GM06990 (cell line): ENCODE measurements around the gene SIGMAR1.

ENCODE experiments used
- DNase-seq: peaks from one replicate; pipeline ENCODE4 v3.0.0-alpha.2; 2011; ENCODE audit not compliant: insufficient read length; ENCODE audit errors: extremely low read depth
- H3K27me3 ChIP-seq: replicated peaks from 2 replicates; pipeline ENCODE4 v1.6.0; 2011; ENCODE audit warnings: low read length; ENCODE audit not compliant: control insufficient read depth, insufficient read depth
- H3K36me3 ChIP-seq: 2 replicates; pipeline ENCODE4 v1.5.1; 2011; ENCODE audit warnings: low read length; ENCODE audit not compliant: control insufficient read depth, insufficient read depth
- H3K4me3 ChIP-seq: replicated peaks from 2 replicates; pipeline ENCODE4 v1.5.1; 2011; ENCODE audit warnings: low read depth, mild to moderate bottlenecking, control low read depth, low read length
- TF ChIP-seq, protein P1 (sequence below): IDR thresholded peaks from 2 replicates; pipeline ENCODE4 v1.5.1; 2011; ENCODE audit warnings: low read length, control low read depth, mild to moderate bottlenecking, inconsistent platforms; ENCODE audit not compliant: insufficient read depth, poor library complexity, severe bottlenecking

SIGMAR1 gene

DNA sequence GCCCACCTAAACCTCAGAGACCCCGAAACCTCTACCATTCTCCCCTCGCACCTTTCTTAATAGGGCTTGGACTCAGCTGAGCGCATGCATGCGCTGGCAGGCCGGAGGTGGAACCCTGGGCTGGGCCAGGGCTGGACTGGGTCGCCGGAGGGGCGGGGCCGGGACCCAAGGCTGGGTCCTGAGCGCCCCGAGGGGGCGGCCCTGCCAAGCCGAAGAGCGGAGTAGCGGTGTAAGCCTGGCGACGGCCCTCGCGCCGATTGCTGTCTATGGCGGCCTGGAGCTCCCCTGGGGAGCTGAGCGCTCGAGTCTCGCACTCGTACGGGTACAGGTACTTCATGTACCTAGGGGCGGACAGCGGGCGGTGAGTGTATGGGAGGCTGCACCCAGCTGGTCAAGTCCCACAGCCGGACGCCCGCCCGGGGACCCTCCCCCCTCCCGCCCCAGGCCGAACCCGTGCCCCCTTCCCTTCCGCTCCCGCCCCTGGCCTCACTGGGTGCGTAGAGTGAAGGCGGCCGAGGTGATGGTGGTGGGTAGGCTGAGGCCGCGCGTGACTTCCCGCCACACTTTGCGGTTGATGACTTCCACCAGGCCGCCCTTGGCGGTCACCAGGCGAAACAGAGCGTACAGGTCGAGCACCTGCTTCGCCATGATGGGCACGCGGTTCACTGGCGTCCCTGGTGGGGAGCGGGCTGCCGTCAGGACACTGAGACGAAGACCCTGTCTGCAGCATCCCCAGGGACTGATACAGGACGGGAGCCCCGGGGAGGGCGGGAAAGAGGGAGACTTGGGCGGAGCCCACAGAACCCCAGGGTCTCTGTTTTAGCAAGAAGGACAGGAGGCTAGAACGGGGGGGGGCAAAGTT lies 14.0 kb downstream of the SIGMAR1 start:
- no peak overlapping the region for H3K4me3 ChIP-seq
- TF ChIP-seq, protein P1, sequence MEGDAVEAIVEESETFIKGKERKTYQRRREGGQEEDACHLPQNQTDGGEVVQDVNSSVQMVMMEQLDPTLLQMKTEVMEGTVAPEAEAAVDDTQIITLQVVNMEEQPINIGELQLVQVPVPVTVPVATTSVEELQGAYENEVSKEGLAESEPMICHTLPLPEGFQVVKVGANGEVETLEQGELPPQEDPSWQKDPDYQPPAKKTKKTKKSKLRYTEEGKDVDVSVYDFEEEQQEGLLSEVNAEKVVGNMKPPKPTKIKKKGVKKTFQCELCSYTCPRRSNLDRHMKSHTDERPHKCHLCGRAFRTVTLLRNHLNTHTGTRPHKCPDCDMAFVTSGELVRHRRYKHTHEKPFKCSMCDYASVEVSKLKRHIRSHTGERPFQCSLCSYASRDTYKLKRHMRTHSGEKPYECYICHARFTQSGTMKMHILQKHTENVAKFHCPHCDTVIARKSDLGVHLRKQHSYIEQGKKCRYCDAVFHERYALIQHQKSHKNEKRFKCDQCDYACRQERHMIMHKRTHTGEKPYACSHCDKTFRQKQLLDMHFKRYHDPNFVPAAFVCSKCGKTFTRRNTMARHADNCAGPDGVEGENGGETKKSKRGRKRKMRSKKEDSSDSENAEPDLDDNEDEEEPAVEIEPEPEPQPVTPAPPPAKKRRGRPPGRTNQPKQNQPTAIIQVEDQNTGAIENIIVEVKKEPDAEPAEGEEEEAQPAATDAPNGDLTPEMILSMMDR = no peak
- DNase-seq = no peak
- H3K36me3 ChIP-seq = no peaks in the 10 kb centered on the region
- H3K27me3 ChIP-seq = peaks cover 3% of the 10 kb centered on the region

DNA sequence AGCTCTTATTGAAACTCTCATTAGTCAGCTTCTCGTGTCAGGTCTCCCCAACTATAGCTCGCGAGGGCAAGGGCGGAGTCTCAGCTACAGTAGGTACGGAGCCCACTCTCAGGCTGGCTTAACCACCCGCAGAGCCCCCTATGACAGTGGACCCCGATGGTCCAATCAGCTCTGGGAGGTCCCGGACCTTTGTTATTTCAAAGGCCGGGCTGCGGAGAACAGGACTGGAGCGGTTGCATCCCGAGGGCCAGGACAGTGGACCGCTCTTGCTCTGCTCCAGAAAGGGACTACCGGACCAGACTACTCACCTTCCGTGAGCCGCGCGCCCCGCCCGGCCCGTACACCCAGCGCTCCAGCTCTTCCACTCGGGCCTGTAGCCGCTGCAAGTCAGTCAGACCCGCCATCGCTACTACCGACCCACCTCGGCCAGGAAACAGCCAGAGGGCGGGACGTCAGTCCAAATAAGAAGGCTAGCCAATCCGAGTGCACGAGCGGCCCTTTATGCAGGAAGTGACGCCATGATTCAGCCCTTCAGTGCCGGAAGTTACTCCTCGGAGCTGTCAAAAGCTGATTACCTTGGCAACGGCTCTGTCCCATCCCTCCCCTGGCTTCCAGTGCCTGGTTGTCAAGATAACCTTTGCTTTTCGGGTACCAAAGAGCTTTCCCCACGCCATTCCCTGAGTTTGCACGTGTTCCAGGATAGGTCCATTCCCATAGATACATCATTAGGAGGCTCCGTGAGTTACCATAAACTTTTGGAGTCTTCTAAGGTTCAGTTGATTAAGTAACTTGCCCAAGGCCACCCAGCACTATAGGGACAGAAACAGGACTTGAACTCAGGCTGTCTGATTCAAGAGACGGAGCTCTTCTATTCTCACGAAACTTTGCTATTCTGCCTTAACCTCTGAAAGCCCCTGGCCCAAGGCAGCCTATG lies 17.3 kb downstream of the SIGMAR1 start, which contains the start of gene DCTN3:
Gene DCTN3, minus strand, starts transcription at position 435 of the 934 bp plus-strand sequence. Its CDS starts 31 bp downstream, at position 404.
- Histone ChIP-seq H3K36me3 (peaks cover 9% of the 10 kb centered on the region), H3K27me3 (no peaks in the 10 kb centered on the region; the same call in 1 of the 2 replicates), H3K4me3 (peak within 1 kb of the TSS; percentile 92)
- TF ChIP-seq, protein P1 = no peak
- DNase-seq = peak; percentile 82

DNA sequence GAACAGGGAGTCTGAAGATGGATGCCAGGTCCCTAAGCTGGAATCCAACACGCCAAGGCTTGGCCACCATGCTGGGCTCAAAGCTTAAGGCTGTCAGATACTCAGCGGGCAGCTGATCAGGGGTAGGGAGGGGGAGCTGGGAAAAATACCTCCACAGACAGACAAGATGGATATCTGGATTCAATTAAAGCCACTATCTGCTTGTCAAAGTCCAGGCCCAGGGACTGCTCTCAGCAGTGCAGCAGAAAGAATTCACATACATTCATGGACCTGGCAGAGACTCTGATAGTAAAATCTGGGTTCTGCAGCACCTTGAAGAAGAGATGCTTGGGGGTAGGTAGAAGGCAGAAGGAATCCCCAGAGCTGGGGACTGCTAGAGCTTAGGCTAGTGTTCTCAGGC lies 22.5 kb downstream of the SIGMAR1 start:
- H3K36me3 ChIP-seq = peaks cover 18% of the 10 kb centered on the region
- DNase-seq = no peak
- no peaks in the 10 kb centered on the region for H3K27me3 ChIP-seq
- TF ChIP-seq, protein P1 = no peak
- no peak overlapping the region for H3K4me3 ChIP-seq

DNA sequence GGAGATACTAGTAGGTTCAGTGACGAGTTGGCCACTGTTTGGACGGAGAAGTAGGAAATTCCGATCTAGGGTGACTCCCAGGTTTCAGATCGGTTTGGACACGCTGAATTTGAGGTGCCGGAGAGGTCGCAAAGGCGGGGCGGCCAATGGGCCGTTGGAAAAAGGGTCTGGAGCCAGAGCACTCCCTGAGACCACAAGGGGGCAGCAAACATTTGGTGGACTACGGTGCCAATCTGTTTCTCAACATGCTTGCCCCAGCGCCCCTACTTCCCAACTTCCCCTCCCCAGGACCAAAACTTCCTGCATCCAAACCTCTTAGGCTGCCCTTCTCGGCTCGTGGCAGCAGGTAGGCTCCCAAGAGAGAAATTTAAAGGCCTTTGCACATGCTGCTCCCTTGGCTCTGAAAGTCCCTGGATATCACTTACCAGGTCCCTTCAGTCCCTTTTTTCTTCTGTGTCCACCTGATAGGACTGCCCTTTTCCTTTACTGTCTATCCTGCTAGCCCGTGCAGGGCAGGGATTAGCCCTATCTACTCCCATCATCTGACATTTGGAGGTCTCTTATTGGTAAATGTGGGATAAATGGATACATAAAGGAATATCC lies 24.7 kb downstream of the SIGMAR1 start:
- peak; percentile 50 for DNase-seq
- no peaks in the 10 kb centered on the region for H3K27me3 ChIP-seq

More for the DNA sequence above, 24.7 kb downstream of the SIGMAR1 start:
- TF ChIP-seq, protein P1 = peak; percentile 90
- Histone ChIP-seq H3K36me3 (peaks cover 18% of the 10 kb centered on the region), H3K4me3 (peak overlapping the region; percentile 52)
